Left forelimb (tissue), 1 donor: ENCODE results near the gene PLEKHM3.
"Not testable (repeated sequence)": the region's sequence is repeated elsewhere in the genome, so short reads cannot be mapped to it uniquely, and the experiment has no call there.

Experiments used
- DNase-seq: peaks from one replicate; pipeline ENCODE4 v3.0.0-alpha.2; 2018; ENCODE audit warnings: low spot score

Gene PLEKHM3

DNA sequence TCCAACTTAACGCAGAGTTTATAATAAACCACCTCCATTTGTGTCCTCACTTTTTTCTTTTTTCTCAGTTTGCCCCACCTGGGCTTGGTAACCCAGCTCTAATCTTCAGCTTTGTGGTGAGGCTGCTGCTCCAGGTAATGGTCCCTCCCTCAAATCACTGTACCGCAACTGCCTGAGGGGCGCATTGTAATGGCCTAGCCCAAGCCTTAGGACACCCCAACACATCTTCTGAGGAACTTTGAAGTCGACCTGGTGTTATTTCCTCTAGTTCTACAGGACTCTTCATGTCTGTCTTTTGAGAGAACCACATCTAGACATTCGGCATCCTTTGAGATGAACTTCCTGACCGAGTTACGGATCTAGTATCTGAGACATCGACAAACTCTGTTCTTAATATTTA, 99.7 kb downstream of the PLEKHM3 start:
- no peak for DNase-seq

DNA sequence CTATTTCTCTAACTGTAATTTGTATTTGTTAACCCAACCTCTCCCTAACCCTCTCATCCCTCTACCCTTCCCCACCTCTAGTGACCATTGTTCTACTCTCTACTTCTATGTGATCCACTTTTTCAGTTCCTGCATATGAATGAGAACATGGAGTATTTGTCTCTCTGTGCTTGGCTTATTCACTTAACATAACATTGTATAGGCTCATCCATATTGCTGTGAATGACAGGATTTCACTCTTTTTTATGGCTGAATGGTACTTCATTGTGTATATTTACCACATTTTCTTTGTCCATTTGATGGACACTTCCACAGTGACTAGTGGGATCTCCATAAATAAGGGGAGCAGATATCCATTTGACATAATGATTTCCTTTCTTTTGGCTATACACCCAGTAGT, 103.7 kb downstream of the PLEKHM3 start:
- no peak for DNase-seq

DNA sequence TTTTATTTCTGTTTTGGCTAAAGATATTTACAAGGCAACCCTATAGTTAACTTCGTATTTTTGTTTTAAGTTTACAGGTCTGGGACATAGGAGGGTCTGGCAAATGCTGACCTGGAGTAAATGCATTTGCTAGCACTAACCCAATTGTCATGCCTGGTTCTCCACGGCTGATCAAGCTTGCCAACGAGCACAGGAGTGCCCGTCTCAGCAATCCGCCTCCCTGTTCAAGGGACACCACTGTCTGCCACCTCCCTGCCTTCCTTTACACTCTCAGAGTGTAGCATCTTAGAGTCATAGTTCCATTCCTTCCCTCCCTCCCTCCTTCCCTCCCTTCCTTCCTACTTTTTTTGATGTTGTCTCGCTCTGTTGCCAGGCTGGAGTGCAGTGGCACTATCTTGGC, 104.6 kb downstream of the PLEKHM3 start:
- DNase-seq, result no peak

DNA sequence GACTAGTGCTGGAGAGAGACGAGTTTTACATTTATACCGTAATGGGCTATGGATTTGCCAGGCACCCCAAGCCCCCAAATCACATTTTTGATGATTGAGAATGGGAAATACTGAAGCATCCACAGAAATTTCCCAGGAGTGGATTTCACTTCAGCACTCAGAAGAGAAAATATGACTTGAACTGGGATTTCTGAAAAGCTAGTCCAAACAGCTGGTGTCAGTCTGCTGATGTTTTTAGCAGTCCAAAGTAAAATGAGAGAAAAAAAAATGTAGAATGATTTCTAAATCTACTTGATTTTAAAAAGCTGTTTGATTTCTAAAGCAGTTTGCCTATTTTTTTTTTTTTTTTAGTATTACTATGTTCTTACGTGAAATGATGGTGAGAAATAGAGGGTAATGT, 105.0 kb downstream of the PLEKHM3 start:
- no peak for DNase-seq

DNA sequence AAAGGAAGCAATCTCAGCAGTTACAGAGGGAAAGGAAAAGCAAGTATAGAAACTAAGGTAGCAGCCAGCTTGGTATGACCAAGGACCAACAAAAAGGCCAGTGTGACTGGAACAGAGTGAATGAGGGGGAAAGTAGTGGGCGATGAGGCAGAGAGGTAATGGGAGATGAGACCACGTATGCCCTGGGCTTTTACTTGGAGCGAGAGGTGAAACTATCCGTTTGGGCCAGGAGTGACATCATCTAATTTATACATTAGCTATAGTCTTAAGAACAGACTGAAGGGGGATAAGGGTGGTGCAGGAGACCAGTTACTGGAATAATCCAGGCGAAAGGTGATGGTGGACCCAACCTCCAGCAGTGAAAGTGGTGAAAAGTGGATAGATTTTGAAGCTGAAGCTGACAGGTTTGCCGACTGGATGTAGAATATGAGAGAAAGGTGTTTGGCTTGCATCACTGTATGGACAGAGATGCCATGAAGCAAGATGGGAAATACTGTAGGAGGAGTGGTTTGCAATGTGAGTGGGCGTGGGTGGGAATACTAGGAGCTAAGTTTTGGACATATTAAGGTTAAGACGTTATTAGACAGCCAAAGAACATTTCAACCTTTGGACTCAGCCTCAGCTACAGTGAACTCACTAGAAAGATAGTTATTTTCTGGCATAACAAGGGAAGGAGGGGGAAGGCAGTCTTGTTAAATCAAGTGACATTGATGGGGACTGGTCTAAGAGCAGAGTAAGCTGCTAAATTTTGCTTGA, 106.0 kb downstream of the PLEKHM3 start:
- DNase-seq, result no peak

DNA sequence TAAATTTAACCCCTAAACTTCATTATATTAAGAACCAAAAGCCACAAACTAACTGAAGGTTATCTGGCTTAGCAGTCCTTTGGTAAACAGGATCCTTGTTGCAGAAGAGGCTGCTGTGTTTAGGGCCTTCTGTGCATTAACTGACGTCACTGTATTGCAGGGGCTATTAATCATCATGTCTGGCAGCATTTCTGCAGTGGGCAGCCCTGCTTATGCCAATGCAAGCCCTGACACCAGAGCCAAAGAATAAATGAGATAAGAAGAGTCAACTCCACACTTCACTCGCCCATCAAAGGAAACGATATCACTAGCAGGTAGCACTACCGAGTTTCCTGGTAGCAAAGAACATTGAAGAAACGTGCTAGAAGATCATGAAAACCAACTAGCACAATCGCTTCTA, 110.6 kb downstream of the PLEKHM3 start:
- no peak for DNase-seq

DNA sequence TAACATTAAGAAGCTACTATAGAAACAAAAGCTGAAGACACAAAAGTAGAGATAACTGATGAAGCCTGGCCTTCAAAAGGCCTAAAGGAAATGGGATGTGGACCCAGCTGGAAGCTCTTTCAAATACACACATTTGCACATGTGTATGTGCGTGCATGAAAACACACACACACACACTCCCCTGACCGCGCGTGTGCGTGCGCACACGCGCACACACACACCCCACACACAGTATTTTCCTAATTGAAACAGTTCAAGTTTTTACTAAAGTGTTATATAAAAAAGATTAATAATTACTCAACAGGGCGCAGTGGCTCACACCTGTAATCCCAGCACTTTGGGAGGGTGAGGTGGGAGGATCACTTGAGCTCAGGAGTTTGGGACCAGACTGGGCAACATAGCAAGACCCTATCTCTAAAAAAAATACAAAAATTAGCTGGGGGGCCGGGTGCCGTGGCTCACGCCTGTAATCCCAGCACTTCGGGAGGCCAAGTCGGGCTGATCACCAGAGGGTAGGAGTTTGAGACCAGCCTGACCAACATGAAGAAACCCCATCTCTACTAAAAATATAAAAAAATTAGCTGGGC, 111.5 kb downstream of the PLEKHM3 start:
- no peak for DNase-seq

DNA sequence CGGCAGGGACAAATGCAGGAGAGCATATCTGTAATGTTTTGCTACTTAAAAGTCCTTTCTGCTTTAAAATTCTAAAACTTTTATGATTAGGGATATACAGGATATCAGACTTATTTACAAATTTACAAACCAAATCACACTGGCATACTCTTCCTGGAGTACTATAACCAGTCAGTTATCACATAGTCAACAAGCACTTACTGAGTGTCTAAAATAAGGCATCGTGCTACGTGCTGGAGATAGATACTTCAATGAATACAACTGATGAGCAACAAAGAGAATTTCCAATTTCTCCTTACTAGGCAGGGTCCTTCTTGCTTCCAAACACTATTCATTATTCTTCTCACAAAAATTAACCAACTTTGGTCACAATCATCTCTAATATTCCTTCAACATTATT, 113.5 kb downstream of the PLEKHM3 start:
- no peak for DNase-seq

DNA sequence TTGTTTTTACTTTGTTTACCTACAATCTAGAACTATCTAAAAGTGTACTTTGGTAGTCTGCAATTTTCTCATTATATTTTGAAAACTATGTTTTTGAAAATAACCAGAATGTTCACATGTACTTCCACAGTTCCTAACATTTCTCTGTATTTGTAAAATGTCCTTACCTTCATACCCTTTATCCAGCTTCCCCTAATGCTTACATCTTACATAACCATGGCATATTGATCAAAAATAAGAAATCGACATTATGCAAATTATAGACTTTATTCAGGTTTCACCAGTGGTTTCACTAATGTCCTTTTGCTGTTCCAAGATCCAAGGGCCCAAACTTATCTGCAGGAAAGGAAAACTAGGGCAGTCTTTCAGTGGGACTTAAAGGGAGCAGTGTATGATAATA, 114.1 kb downstream of the PLEKHM3 start:
- DNase-seq, result no peak

DNA sequence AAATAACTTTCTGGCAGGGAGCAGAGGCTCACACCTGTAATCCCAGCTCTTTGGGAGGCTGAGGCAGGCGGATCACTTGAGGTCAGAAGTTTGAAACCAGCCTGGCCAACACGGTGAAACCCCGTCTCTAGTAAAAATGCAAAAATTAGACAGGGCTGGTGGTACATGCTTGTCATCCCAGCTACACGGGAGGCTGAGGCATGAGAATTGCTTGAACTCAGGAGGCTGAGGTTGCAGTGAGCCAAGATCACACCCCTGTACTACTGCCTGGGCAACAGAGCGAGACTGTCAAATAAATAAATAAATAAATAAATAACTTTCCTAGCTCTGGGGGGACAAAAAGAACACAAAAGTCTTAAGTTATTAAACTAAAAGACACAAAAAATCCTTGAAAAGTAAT, 118.8 kb downstream of the PLEKHM3 start:
- not testable (repeated sequence) for DNase-seq

DNA sequence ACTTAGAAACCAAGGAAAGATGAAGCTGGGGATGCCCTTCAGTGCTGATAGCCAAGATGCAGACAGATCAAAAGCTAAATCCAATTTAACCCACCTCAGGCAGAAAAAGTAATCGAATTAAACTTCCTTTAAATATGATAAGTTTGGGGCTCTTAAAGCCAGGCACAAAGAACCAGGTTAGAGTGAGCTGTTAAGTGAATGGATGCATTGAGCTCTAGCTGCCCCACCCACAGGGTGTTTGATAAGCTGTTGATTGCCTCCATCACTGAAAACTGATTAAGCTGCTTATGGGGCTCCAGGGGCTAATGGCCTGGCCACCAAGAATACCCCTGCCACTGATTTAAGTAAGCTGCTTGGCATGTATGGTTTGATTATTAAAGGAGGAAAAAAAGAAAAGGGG, 119.8 kb downstream of the PLEKHM3 start:
- no peak for DNase-seq

DNA sequence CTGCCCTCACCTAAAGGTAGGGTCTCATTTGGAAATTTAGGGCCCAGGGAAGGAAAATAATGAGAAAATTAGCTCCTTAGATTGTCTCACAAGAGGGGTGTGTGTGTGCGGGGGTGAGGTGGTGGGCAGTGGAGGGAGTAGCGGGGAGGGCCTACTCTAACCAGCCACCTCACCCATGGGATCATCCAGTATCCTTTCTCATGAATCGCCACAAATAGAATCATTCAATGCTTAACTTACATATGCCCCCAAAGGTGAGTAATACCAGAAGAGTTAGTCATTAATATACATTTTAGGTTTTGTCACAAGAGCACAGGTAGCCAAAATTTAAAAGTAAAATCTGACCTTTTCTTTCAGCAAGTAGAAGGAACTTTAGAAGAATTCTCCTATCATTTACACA, 122.1 kb downstream of the PLEKHM3 start:
- no peak for DNase-seq

DNA sequence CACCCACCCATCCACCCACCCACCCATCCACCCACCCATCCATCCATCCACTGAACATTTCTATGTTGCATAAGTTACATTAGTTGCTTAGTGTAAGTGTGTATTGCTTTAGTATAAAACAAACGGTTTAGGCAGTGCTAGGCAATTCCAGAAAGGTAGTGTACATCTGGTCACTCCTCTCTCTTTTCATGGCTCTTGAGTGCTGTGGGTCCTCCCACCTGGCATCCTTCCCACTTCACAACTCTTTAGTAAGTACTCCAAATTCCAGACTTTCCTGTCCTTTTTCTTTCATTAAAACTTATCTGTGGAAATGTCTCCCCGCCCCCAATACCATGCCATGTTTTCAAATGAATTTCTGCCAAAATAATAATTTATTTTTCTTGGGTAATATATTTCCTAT, 122.5 kb downstream of the PLEKHM3 start:
- no peak for DNase-seq

DNA sequence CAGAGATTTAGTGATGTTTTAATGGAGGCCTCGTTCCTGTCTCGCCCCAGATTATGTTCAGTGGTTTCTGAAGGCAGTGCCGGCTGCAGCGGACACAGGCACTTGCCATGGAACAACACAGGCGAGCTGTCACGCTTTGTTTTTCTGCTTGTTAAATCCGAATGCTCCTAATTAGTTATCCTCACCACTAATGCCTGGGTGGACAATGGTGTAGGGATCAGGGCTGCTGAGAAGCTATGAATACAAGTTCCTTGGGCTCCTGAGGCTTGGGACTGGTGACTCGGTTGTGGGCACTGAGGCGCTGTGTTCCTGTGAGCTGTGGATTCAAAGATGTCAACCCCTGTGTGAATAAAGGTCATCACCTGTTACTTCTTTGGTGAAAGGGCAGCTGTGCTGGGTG, 123.5 kb downstream of the PLEKHM3 start:
- no peak for DNase-seq

DNA sequence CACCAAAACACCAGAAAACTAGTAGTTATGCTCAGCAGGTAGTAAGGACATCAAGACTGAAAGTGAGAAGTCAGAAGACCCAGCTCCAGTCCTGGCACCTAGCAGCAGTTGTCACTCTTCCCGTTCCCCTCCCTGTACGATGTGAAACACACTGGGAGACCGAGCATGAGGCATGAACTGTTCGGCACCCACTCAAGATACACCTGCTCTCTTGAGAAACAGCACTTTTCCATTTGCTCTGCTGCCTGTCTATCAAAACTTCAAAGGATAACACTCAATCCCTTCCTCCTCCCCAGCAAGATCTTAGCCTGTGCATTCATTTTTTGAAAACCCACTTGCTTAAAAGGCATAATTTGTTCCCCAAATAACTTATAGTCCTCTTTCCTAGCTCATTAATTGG, 123.9 kb downstream of the PLEKHM3 start:
- DNase-seq, result no peak

DNA sequence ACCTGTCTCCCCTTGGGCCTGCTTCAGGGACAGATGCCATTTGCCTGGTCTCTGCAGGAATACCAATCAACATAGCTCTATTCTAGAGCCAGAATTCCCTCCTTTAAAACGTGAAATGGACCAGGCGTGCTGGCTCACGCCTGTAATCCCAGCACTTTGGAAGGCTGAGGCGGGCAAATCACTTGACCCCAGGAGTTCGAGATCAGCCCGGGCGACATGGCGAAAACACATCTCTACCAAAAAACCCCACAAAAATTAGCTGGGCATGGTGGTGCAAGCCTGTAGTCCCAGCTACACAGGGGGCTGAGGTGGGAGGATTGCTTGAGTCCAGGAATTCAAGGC, 127.0 kb downstream of the PLEKHM3 start:
- DNase-seq, result no peak

DNA sequence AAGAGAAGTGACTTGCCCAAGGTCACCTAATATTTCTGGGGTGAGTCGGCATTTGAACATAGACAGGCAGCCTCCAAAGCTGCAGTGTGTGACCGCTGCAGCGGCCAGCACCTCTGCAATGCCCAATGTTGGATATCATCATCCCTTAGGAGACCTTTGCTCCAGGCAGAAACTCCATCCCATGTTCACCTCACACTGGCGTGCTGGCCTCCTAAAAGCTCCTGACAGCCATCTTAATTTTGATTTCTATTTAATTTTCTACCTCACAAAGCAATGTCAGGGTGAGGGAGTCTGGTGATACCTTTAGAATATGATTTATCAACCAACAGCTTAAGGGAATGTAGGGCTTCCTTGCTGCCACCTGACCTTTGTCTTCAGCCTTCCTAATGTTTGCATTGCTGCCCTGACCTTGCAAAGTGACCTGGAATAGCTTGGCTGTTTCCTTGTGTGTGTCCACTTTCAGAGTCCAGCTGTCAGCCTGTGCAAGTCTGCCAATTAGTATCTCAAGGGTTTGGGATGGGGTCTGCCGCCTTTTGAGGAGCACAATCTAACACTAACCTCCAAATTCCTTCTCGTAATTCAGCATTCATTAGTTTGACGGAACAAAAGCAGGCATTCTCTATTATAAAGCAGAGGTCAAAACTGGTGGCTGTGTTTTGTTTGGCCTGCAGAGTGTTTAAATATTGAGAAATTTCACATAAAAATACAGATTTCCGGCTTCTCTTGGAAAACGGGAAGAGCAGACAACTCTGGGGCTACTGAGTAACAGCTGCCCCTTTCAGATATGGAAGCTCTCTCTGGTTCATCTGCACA, 127.6 kb downstream of the PLEKHM3 start:
- no peak for DNase-seq

DNA sequence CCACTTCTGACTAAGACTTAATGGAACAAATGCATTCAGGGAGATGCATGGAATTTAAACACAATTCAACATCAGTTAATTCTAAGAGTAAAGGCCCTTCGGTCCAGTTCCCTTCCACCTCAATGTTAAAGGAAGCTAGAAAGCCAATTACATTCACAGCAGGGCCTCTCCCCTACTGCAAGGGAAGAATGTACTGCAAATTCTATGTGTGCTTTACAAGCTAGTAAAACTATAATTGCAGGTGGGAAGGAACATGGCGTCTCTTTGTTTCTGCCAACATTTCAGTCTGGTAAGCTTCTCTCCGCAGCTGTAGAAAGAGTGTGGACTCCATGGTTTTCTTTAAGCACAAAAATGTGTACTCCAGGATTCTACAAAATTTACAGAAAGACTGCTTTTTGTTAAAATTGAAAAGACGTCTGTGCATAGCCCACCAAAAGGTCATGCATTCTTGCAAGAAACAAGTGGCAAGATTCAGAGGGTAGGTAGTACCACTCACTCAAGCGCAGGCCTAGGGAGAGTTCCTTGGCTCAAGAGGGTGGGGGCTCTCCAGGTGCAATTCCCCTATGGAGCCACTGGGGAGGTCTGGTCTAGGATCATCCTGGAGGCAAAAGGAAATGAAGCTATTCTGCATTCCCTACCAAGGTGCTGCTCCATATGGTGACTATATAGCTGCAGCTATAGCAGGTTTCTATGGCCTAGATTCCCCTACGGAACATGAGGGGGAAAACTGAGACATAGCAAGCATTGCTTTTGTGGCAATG, 128.6 kb downstream of the PLEKHM3 start:
- DNase-seq, result no peak

DNA sequence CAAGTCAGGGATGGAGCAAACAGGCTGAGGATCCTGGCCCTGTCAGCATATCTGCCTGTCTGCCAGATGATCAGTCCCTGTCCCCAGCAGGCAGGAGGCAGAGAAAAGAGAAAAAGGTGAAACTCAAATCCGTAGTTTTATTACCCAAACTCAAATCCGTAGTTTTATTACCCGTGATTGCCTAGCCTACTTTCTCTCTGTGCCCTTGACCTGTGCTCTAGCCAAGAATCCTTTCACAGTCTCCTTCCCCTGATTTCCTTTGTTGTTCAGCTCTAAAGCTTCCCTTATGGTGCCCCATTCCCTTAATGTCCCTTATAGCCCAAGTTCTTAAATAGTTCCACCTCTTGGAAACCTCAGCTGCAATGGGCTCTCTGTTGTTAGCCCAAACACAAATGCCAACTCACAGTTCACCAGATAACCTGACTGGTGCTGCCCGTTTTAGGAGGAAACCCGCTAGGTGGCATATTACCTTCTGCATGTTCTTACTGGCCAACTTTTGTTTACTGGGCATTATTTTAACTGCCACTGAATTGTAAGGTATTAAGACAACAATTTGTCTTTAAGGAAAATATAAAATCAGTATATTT, 130.0 kb downstream of the PLEKHM3 start:
- DNase-seq, result no peak

DNA sequence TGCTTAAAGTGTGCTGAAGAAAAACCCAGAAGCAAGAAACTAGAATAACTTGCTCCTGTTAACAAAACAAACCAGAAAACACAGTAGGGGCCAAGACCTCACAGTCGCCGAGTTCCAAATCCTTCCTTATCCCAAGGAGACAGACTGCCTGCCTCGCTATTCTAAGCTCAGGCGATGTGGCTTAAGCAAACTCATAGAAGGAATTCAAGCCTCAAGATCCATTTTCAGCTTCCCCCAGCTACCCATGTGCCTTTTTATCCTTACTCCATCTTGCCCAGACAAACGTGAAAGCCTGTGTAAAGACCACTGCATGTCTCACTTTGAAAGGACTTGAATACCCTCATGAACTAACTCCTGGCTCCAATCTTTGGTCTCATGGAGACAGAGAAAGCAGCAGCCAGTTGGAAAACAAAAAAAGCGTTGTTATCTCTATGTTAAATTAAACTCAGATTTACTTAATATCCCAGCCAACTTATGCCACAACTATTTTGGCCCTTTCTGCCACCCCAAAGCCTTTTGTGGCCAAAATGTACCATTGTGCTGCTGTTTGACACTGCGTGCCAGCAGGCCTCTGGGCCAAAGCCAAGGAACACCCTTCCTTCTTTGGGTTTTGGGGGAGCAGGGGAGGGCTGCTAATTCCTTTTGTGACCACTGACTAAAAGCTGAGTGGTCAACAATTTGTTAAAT, 132.5 kb downstream of the PLEKHM3 start:
- DNase-seq, result no peak

DNA sequence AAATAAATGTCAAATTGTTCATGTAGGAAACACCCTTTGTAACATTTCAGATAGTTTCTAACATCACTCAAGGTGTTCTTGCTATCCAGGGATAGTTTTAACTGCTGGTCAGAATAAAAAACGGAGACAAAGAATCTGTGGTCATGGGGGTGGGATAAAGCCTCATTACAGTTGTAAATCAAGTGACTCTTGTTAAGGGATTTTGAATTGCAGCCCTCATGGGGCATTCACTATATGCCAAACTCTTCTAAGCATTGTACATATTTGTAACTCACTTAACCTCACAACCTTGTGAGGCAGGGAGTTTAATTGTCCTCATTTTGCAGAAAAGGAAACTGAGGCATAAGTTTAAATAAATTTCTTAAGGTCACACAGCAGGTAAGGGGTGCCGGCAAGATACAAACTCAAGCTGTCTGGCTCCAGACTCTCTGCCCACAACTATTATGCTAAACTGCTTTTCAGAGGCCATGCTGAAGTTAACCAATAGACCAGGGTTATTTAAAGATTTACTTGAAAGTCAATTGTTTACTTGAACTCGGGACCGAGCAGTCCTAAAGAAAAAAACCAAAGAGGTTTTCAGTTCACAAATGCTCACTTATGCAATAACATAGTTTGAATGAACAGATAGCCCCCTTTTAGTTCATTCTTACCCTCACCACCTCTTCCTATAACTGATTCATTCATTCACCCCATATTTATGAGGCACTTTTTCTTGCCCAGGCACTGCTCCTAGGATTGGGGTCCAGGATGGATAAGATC, 134.1 kb downstream of the PLEKHM3 start:
- no peak for DNase-seq
